HepG2 (cell line): ENCODE results near the gene RAD50. TPM values are rescaled to one million over a fixed set of nuclear protein-coding genes. Genes with fewer than 3 reads are reported as not detected.

Experiments used
- DPF2 ChIP-seq: sonication (generic); formaldehyde crosslinking; IDR thresholded peaks from 2 replicates; pipeline ENCODE4 v1.4.0; 2020; ENCODE audit warnings: mild to moderate bottlenecking, low read depth, missing genetic modification reagents, borderline replicate concordance
- KMT2A ChIP-seq: sonication (generic); formaldehyde crosslinking; IDR thresholded peaks from 2 replicates; pipeline ENCODE4 v1.4.0; 2020; ENCODE audit warnings: missing genetic modification reagents
- MAFF ChIP-seq: IDR thresholded peaks from 2 replicates; pipeline ENCODE4 v1.6.1; 2011; ENCODE audit warnings: low read depth, low read length, improper control_type of control experiment
- MLLT10 ChIP-seq: sonication (generic); formaldehyde crosslinking; IDR thresholded peaks from 2 replicates; pipeline ENCODE4 v1.4.0; 2020; ENCODE audit warnings: missing genetic modification reagents
- NCOA5 ChIP-seq: sonication (generic); formaldehyde crosslinking; IDR thresholded peaks from 2 replicates; pipeline ENCODE4 v1.4.0; 2020; ENCODE audit warnings: missing genetic modification reagents
- PAWR ChIP-seq: sonication (generic); formaldehyde crosslinking; IDR thresholded peaks from 2 replicates; pipeline ENCODE4 v1.4.0; 2020; ENCODE audit warnings: missing genetic modification reagents, mild to moderate bottlenecking, borderline replicate concordance
- PAXIP1 ChIP-seq: sonication (generic); formaldehyde crosslinking; conservative IDR thresholded peaks from 2 replicates; pipeline ENCODE4 v1.4.0; 2020; ENCODE audit warnings: mild to moderate bottlenecking, missing genetic modification reagents, moderate library complexity
- PTBP1 ChIP-seq: fragments of 200-400 bp; formaldehyde crosslinking; IDR thresholded peaks from 2 replicates; pipeline ENCODE4 v1.6.1; 2018; ENCODE audit warnings: low read length, low read depth; ENCODE audit not compliant: poor library complexity, severe bottlenecking
- ZBTB21 ChIP-seq: sonication (generic); formaldehyde crosslinking; IDR thresholded peaks from 2 replicates; pipeline ENCODE4 v1.4.0; 2020; ENCODE audit warnings: missing genetic modification reagents
- ZNF17 ChIP-seq: sonication (generic); formaldehyde crosslinking; IDR thresholded peaks from 2 replicates; pipeline ENCODE4 v1.5.0; 2020; ENCODE audit warnings: mild to moderate bottlenecking, missing genetic modification reagents
- ZNF280B ChIP-seq: sonication (generic); formaldehyde crosslinking; IDR thresholded peaks from 2 replicates; pipeline ENCODE4 v1.5.0; 2020; ENCODE audit warnings: missing genetic modification reagents, mild to moderate bottlenecking, borderline replicate concordance
- ZNF350 ChIP-seq: sonication (generic); formaldehyde crosslinking; IDR thresholded peaks from 2 replicates; pipeline ENCODE4 v1.4.0; 2020; ENCODE audit warnings: mild to moderate bottlenecking, low read depth, missing genetic modification reagents, borderline replicate concordance
- ZNF547 ChIP-seq: sonication (generic); formaldehyde crosslinking; IDR thresholded peaks from 2 replicates; pipeline ENCODE4 v1.5.1; 2020; ENCODE audit warnings: mild to moderate bottlenecking, missing genetic modification reagents
- ZNF841 ChIP-seq: sonication (generic); formaldehyde crosslinking; IDR thresholded peaks from 2 replicates; pipeline ENCODE4 v1.8.1; 2023; ENCODE audit warnings: missing genetic modification reagents, borderline replicate concordance
- ZNF883 ChIP-seq: sonication (generic); formaldehyde crosslinking; IDR thresholded peaks from 2 replicates; pipeline ENCODE4 v1.5.1; 2020; ENCODE audit warnings: mild to moderate bottlenecking, missing genetic modification reagents; ENCODE audit errors: not compliant biosample characterization
- polyA plus RNA-seq, 8 experiments: library from polyadenylated mRNA; depleted of rRNA in 3 of 8; stranded (reverse) in 7 of 8; unstranded in 1 of 8; fragments of >200 nt; fragmentation: Illumina TruSeq in 4 of 8; extraction: Trizol in 4 of 8; gene quantifications; 2 replicates each; pipeline versions ENCODE4 v1.2.1 to v1.2.3, GENCODE V29; 2011 to 2016; ENCODE audit warnings: low read depth in 4 of 8, missing spikeins in 1 of 8, mixed read lengths in 1 of 8; ENCODE audit not compliant: insufficient read depth in 1 of 8
- total RNA-seq, 5 experiments: library from RNA; depleted of rRNA; stranded (reverse); fragments of >200 nt; fragmentation: Illumina TruSeq; extraction: Trizol; gene quantifications; 2 replicates each; pipeline ENCODE4 v1.2.3, GENCODE V29; 2016; ENCODE audit warnings: low read depth in 1 of 5
- TF ChIP-seq, protein P1 (sequence below): sonication (generic); formaldehyde crosslinking; IDR thresholded peaks from 2 replicates; pipeline ENCODE4 v1.4.0; 2020; ENCODE audit warnings: missing genetic modification reagents; ENCODE audit errors: not compliant biosample characterization
- TF ChIP-seq, protein P2 (sequence below): sonication (generic); formaldehyde crosslinking; IDR thresholded peaks from 2 replicates; pipeline ENCODE4 v1.4.0; 2020; ENCODE audit warnings: missing genetic modification reagents
- TF ChIP-seq, protein P3 (sequence below): sonication (generic); formaldehyde crosslinking; IDR thresholded peaks from 2 replicates; pipeline ENCODE4 v1.8.0; 2022; ENCODE audit warnings: mild to moderate bottlenecking, missing genetic modification reagents; ENCODE audit not compliant: insufficient replicate concordance
- TF ChIP-seq, protein P4 (sequence below): sonication (generic); formaldehyde crosslinking; IDR thresholded peaks from 2 replicates; pipeline ENCODE4 v1.8.0; 2022; ENCODE audit warnings: mild to moderate bottlenecking, missing genetic modification reagents

RAD50 gene
- total and polyA plus RNA-seq, 2 of the 13 experiments (the other 11 are each of a cell fraction or from before 2014, with no cell fraction given): 19.2 to 23.4 TPM

DNA sequence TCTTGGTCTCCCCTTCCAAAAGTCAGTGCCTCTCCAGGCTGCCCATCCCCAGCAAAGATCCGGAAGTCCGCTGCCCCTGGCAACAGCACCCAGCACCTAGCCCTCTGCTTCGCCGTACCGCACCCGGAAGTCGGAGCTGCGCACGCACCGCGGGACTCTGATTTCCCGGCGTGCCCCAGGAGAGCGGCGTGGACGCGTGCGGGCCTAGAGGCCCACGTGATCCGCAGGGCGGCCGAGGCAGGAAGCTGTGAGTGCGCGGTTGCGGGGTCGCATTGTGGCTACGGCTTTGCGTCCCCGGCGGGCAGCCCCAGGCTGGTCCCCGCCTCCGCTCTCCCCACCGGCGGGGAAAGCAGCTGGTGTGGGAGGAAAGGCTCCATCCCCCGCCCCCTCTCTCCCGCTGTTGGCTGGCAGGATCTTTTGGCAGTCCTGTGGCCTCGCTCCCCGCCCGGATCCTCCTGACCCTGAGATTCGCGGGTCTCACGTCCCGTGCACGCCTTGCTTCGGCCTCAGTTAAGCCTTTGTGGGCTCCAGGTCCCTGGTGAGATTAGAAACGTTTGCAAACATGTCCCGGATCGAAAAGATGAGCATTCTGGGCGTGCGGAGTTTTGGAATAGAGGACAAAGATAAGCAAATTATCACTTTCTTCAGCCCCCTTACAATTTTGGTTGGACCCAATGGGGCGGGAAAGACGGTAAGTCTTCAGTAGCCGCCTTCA is at the start of gene RAD50 (continued):
- peak; percentile 72 for TF ChIP-seq PAXIP1 (CRISPR knock-in tag)
- TF ChIP-seq PTBP1: no peak
- TF ChIP-seq, protein P1, sequence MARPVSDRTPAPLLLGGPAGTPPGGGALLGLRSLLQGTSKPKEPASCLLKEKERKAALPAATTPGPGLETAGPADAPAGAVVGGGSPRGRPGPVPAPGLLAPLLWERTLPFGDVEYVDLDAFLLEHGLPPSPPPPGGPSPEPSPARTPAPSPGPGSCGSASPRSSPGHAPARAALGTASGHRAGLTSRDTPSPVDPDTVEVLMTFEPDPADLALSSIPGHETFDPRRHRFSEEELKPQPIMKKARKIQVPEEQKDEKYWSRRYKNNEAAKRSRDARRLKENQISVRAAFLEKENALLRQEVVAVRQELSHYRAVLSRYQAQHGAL (CRISPR knock-in tag): peak; percentile 62
- peak; percentile 85; the same call in 1 of the 2 replicates for TF ChIP-seq ZNF280B
- TF ChIP-seq, protein P2, sequence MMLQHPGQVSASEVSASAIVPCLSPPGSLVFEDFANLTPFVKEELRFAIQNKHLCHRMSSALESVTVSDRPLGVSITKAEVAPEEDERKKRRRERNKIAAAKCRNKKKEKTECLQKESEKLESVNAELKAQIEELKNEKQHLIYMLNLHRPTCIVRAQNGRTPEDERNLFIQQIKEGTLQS: peak; percentile 56; the same call in 1 of the 2 replicates
- TF ChIP-seq ZBTB21: no peak
- no peak; the same call in 1 of the 2 replicates for TF ChIP-seq DPF2
- 0 out of 2 replicates have a peak, but pooled peaks have one; percentile 72 for TF ChIP-seq ZNF17 (CRISPR knock-in tag)
- TF ChIP-seq, protein P3, sequence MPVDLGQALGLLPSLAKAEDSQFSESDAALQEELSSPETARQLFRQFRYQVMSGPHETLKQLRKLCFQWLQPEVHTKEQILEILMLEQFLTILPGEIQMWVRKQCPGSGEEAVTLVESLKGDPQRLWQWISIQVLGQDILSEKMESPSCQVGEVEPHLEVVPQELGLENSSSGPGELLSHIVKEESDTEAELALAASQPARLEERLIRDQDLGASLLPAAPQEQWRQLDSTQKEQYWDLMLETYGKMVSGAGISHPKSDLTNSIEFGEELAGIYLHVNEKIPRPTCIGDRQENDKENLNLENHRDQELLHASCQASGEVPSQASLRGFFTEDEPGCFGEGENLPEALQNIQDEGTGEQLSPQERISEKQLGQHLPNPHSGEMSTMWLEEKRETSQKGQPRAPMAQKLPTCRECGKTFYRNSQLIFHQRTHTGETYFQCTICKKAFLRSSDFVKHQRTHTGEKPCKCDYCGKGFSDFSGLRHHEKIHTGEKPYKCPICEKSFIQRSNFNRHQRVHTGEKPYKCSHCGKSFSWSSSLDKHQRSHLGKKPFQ (CRISPR knock-in tag): no peak
- peak; percentile 93 for TF ChIP-seq ZNF841 (CRISPR knock-in tag)
- TF ChIP-seq ZNF350 (CRISPR knock-in tag): peak; percentile 96
- no peak for TF ChIP-seq MAFF
- peak; percentile 87 for TF ChIP-seq KMT2A (CRISPR knock-in tag)
- peak; percentile 97 for TF ChIP-seq ZNF547 (CRISPR knock-in tag)
- peak; percentile 97 for TF ChIP-seq ZNF883 (CRISPR knock-in tag)
- no peak for TF ChIP-seq NCOA5 (CRISPR knock-in tag)
- TF ChIP-seq PAWR (CRISPR knock-in tag): no peak
- TF ChIP-seq MLLT10: no peak
- TF ChIP-seq, protein P4, sequence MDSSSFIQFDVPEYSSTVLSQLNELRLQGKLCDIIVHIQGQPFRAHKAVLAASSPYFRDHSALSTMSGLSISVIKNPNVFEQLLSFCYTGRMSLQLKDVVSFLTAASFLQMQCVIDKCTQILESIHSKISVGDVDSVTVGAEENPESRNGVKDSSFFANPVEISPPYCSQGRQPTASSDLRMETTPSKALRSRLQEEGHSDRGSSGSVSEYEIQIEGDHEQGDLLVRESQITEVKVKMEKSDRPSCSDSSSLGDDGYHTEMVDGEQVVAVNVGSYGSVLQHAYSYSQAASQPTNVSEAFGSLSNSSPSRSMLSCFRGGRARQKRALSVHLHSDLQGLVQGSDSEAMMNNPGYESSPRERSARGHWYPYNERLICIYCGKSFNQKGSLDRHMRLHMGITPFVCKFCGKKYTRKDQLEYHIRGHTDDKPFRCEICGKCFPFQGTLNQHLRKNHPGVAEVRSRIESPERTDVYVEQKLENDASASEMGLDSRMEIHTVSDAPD (CRISPR knock-in tag): peak; percentile 90; the same call in 1 of the 2 replicates
